Measurements from ENCODE around the gene LIMK2.
"Not testable (repeated sequence)": the region's sequence is repeated elsewhere in the genome, so short reads cannot be mapped to it uniquely, and the experiment has no call there.

LIMK2 gene

DNA sequence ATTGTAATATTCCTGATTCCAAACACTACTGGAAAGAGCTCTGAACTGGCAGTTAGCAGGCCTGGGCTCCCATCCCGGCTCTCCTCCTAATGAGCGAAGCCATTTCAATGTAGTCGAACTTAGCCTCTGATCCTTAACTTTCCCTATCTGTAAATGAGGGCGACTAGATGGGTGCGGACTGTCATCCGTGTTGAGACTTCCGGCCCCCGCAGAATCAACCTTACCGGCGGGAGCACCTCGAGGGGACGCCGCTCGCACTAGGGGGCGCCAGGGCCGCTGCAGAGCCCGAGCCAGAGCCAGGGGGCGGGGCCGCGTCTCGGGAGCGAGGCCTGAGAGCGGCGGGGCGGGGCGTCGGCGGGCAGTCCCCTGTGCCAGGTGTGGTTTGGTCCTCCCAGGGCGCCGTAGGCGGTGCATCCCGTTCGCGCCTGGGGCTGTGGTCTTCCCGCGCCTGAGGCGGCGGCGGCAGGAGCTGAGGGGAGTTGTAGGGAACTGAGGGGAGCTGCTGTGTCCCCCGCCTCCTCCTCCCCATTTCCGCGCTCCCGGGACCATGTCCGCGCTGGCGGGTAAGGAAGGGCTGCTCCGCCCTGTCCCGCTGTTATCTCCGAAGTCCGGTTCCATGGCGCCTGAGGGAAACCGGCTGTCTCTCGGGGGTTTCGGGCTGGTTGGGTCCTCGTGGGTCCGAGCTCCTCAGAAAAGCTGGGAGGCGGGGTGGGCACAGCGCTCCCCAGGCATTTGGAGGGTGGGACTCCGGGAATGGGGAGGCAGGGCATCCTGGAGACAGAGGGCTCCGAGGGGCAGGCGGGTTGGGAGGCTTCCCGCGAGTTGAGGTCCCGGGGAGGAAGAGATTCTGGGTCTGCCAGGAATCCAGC, at the start of gene LIMK2:
Gene LIMK2, plus strand, starts transcription at position 437 of the 869 bp plus-strand sequence. Its CDS starts 111 bp downstream, at position 548.
- peak; percentile 98 for DNase-seq

GRCh38 chr22:31170971-31171370, 41.1 kb upstream of the LIMK2 start:
- DNase-seq, result no peak

GRCh38 chr22:31171734-31172133, 40.4 kb upstream of the LIMK2 start:
- not testable (repeated sequence) for DNase-seq

GRCh38 chr22:31173386-31174145, 38.5 kb upstream of the LIMK2 start:
- peak; percentile 37 for DNase-seq

DNA sequence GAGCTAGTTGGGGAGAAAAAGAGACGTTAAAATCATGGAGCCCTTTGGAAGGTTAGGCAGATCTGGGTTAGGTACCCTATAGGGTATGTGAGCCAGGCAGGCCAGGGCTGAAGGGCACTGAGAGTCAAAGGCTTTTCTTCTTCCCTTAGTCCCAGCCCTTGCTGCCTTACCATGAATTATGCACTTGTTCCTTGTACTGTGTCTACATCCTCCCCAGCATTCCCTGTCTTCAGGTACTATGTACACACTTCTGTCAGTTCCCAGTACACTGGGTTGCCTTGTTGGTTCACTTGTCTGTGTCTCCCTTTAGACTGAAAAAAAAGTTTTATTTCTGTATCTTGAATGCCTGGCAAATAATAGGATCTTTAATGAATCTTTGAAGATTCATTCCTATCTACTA, 35.2 kb upstream of the LIMK2 start:
- DNase-seq, result no peak

DNA sequence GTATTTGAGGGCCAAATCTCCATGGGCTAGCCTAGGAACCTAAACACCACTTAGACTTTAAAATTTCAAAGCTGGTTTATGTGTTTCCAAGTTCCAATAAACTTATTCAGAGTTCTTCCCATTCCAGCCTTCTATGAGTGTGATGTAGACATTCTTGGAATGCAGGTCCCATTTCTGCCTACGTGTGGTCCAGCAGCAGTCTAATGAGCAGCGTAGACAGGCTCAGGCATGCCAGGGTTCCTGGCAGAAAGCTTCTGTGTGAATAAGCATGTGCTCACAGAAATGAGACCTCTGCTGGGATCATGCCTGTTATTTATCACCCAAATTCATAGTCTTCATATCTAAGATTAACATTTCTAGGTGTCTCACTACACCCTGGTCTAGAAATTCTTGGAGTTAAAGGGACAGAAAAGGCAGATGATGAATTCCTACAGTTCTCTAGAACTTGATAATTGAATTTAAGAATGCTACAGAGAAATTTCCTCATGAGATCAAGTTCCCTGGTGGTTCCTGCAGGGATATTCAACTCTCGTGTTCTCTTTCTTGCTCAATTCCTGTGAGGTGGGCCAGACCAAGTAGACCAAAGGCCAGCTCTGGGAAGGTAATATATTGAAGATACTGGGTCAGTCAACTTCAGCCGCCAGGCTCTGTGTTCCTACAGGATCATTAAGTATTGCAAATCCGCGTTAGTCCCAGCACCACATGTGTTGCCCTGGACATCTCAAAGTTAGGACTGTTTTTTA, 34.5 kb upstream of the LIMK2 start:
- peak; percentile 64 for DNase-seq

- no peak for DNase-seq
Observed at GRCh38 chr22:31178859-31179258, 33.2 kb upstream of the LIMK2 start.

- peak; percentile 95 for DNase-seq
Observed at GRCh38 chr22:31179345-31179744, 32.8 kb upstream of the LIMK2 start.

- no peak for DNase-seq
Observed at GRCh38 chr22:31184015-31184414, 28.1 kb upstream of the LIMK2 start.

GRCh38 chr22:31185056-31185455, 27.0 kb upstream of the LIMK2 start:
- no peak for DNase-seq

DNA sequence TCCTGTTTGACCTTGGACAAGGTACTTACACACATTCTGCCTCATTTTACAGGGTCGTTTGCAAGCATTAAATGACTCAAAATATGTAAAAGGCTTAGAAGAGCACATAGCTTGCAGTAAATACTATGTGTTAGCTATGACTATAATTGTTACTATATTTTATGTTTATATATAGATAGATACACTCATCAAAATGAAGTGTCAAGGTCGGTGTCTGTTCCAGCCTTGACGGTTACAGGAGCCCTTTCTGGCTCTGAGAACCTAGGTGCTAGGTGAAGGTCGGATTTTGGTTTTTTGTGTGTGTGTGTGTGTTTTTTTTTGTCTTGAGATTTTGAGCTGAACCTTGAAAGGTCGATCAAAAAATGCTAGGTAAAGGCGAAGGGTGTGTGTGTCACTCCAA, 24.5 kb upstream of the LIMK2 start:
- no peak for DNase-seq

- DNase-seq, result peak; percentile 82
Observed at GRCh38 chr22:31192513-31192912, 19.6 kb upstream of the LIMK2 start.

DNA sequence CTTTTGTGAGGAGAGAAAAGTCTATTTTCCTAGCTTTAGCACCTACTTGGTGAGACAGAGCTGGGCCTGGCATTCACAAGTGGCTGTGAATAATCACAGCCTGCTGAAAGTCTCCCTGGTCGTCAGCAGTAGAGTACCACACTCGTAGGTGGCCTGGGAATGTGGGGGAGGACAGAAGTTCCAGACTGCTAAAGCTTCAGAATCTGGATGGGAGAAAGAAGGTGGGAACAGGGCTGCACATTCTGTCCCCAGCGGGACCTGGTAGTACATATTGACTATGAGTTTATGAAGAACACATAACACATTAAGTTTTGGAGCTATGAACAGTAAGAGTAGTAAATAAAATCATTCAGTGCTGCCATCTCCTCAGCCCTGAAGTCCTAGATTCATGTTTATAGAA, 19.0 kb upstream of the LIMK2 start:
- no peak for DNase-seq

DNA sequence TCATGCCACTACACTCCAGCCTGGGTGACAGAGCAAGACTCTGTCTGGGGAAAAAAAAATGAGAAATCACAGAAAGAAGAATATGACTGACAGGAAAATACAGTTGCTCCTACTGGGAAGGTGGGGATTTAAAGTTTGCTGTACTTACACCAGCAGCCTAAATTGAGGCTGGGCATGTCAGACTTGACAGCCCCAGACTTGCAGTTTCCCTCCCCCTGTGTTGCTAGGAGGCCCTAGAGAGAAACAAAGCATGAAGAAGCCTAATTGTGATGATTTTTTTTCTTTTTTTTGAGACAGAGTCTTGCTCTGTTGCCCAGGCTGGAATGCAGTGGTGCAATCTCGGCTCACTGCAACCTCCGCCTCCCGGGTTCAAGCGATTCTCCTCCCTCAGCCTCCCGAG, 17.4 kb upstream of the LIMK2 start:
- not testable (repeated sequence) for DNase-seq

- peak; percentile 10 for DNase-seq
Observed at GRCh38 chr22:31199187-31199586, 12.9 kb upstream of the LIMK2 start.

DNA sequence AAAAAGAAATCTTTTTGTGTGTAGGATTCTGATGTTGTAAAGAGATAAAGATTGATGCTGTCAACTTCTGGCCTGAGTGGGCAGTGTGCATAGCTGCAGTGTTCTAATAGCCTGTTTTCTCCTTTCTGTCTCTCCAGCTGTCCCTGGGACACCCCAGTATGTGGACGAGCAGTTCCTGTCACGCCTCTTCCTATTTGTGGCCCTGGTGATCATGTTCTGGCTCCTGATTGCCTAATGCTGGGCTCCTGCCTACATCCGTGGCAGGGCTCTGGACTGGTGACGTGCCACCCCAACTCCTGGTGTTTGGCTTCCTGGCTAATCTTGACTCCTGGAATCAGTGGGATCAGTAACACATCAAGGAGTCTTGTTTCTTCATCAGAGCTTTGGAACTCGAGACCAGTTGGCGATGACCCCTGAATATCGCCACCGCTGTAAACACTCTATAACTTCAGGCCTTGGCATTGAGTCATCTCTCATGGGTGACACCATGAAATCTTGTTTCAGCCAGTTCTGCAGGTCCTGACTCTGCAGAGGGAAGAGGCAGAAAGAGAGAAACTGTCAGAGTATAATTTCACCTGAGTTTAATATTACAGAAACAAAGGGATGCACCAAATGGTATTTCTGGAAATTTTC, 7.6 kb upstream of the LIMK2 start:
- not testable (repeated sequence) for DNase-seq

DNA sequence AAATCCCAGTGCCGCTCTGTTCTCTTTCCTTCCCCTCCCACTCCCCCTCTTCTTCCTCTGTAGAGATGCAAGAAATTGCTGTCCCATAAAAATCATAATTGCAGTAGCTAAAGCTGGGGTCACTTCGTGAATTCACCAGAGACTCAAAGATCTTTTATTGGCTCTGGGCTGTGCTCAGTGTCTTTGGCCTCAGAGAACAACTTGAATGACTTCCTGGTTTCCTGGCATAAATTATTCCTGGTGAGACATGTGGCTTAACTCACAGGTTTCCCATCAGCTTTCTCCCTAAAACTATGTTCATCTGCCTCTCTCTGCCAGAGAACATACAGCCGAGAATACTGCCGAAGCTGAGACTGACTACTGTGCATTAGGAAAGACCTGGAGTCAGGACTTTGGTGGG, 7.0 kb upstream of the LIMK2 start:
- not testable (repeated sequence) for DNase-seq

DNA sequence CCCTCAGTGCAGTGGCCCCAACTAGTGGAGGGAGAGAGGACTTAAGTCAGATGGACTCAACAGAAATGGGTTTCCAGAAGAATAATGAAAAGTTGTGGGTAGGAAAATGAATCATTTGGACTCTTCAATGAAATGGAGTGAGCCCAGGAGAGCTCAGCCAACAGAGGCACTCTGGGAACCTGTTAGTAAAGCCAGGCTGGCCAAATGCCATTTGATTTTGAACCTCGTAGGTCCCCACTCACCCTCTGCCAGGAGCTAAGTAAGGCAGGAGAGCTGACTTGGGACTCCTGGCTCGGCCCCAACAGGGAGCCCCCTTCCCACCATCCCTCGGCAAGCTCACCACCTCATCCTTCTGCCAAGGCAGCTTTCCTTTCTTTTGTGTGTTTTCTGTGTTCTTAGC, 5.6 kb upstream of the LIMK2 start:
- not testable (repeated sequence) for DNase-seq

DNA sequence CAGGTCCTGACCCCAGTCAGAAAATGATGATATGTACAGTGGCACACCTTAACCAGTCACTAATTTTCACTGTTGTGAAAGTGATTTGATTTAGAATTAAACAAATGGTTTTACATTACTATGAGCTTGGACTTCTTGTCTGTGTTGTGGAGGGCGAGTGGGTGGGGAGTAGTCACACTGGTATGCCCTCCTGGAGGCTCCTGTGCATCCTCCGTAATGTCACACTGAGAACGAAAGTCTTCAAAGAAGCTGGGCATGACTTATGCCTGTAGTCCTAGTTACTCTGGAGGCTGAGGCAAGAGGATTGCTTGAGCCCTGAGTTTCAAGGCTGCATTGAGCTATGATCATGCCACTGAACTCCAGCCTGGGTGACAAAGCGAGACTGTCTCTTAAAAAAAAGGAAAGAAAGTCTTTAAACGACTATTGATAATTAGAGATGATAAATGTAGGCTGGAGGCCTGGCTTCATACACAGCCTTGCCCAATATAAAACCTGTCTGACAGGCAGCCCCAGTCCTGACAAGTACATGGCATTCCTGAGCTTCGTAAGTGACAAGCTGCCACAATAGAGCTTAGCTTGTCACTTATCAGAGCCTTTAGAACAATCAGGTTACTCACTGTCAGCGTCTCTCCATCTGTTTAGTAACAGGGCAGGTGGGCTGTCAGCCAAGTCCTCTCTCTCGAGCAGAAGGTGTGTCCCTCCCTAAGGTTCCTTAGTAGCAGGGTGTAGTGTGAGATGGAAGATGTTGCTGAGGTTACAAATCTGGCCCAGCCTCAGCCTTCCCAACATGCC, 5.0 kb upstream of the LIMK2 start:
- DNase-seq, result peak; percentile 80

DNA sequence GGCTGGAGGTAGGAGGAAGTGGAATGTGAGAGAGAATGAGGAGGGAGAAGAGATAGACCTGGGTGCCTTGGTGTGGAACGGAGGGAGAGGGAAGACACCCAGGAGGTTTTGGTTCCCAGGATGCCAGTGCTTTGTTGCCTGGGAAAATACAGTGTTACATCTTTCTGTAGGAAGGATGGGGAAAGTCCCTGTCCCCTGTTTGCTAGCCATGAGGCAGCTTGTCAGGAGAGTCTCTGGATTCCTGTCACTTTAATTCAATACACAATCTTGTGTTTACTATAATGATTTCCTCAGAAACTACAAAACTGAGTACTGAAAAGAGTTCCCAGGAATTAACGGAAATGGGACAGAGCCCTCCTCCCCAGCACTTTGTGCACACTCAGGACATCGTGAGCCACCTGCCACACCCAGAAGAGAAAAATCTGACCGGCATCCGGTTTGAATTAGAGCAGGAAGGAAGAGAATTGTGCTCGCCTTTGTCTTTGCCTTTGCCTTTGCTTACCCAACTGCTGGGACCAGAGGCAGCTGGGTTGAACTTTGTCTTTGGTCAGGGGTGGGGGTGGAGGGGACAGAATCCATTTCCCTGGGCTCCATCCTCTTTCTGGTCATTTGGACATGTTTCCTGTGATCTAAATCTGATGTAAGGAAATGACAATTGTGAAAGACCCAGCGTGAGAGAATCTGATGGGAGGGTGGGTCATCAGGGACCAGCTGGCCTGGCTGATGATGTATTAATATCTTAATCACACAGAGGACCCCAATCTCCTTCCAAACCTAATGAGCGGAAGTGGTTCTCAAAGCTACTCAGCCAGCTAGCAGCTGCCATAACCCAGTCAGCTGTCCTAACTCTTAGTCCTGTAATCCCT, 1.3 kb upstream of the LIMK2 start:
- DNase-seq, result peak; percentile 51

- no peak for DNase-seq
Observed at GRCh38 chr22:31211482-31211861, 626 bp upstream of the LIMK2 start.
